HG03378 (cell line): ENCODE measurements around the gene GPER1.
A peak's percentile ranks its signal among the peaks of the same experiment; 100 is the strongest.

ENCODE experiments used
- ATAC-seq: cut with Tn5 transposase; IDR thresholded peaks from one replicate; pipeline ENCODE4 v1.9.1; 2021; ENCODE audit warnings: mild to moderate bottlenecking, moderate library complexity; ENCODE audit not compliant: unreplicated experiment

The GPER1 gene

DNA sequence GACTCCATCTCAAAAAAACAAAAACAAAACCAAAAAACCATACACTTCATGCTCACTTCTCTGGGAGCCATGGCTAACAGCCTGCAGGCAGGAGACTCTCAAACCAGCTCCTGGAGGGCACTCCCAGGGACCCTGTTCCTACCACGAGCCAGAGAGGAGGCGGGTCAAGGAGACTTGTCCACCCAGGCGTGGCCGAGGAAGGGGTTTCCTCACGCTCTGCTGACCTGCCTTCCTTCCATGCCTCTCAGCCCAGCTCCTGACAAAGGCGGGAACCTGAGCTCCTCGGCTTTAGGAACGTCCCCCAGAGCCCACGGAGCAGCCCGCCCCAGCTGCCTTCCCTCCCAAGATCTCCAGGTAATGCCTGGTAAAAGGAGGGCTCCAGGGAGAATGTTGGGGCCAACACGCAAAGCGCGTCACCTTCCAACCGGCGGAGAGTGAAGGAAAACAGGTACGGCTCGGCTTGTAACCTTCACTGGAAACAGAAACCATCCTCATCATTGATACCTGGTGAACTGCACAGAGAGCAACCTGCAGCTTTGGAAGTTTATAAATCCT, 34.0 kb upstream of the GPER1 start:
- ATAC-seq: no peak

DNA sequence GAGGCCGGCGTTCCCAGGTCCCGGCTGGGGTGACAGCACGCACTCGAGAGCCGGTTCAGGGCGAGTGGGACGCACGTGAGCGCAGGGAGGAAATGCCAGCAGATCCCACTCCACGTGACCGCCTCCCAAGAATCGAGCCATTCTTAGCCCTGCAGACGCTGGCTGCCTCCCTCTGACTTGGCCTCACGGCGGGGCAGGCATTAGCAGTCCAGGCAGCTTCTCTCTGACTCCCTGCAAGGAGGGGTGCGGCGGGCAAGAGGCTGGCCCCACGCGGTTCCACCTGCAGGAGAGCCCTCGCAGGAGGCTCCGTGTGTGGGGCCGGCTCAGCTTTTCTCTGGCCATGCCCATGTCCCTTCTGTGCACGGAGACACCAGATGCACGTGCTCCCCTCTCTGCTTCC, 33.5 kb upstream of the GPER1 start:
- ATAC-seq: no peak

DNA sequence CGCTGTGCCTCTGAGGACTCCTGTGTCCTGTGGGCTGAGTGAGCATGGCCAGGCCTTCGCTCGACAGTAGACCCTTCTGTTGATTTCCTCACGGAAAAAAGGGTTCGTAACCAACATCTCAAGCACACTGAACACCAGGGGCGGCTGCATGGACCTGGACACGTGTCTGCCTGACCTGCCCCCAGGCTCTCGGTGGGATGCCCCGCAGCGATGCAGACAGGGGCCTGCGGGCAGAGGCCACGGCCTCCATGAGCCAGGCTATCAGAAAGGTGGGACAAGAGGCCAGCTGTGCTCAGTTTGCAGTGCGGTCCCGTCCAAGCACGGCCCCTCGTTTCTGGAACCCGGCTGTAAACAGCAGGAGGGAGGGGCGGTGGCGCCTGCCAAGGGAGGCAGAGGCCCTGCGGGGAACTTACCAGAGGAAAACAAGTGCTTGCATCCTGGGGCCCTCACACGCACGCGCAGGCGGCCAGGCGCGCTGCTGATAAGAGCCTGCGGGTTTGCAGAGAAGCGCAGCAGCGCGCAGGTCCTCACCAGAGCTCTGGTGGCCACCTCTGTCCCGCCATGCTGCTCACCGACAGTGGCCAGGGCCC, 33.0 kb upstream of the GPER1 start:
- no peak for ATAC-seq

DNA sequence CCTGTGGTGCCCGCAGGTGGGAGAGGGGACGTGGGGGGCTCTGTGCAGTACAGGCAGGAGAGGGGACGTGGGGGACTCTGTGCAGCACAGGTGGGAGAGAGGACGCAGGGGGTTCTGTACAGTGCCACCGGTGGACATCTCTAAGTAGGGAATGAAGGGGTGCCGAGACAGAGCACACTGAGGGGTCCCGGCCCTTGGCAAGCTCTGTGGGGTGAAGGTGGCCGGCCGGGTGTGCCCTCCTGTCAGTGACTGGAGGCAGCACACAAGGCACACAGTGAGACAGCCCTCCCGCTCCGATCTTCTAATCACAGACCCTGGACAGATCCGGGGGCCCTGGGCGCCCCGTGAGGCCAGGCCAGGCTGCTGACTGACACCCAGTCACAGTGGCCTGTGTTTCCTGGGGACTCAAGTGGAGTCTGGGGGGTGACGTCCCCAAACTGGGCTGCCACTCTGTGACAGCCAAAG, 32.4 kb upstream of the GPER1 start:
- no peak for ATAC-seq

DNA sequence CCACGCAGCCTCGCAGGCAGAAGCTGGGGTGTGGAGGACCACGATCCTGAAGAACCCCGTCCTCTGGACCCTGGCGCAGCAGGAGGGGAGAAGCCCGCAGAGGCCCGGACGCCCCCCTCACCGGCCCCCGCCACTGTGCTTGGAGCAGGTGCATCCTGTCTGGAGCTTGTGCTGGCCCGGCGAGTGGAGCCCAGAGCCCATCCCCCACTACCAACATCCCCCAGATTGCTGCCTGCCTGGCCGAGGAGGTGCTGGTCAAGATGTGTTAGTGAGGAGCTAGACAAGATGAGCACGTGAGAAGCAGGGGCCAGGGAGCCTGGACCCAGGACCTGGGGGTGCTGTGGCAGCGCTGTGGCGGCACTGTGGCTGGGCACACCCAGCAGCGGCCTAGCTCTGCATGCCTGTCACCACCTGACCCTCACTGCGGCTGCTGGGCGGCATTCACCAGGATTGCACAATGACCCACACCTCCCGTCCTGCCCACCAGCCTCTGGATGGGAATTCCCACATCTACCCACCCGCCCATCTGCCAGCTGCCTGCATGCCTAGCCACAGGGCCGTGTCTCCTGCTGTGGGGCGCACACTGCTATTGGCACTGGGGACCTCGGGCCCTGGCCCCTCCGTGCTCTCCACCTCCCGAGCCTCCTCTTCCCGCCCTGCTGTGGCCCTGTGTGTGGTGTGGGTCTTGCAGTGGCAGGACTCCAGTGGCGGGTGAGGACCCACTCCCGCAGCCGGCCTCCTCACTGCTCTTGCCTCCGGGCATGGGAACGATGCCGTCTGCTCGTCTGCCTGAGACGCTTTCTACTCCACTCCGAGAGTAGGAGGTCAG, 31.7 kb upstream of the GPER1 start:
- ATAC-seq: no peak

DNA sequence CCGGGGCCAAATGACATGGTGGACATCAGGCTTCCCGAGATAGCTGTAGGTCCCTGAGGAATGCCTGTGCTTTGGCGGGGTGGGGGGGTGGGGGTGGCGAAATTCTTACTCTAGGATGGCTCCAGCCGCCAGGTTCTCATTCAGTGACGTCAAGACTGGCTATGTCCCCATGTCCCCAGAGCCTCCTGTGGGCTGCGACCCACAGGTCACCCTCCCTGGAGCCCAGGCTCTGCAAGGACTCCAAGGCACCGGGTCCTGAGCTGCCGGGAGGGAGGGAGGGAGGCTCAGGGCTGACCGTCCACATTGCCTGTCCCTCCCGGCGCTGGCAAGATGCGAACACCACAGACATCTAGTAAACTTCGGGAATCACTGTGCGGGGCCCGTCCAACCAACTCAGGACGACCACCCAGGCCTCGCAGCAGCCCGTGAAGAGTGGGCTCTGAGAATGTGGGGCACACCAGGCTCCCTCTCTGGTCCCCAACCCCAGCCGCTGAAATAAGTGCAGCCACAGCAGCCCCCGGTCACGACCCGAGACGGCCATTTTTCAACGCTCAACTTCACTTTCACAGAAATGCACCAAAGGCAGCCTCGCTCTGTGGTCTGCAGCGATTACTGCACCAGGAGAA, 31.0 kb upstream of the GPER1 start:
- ATAC-seq: no peak

DNA sequence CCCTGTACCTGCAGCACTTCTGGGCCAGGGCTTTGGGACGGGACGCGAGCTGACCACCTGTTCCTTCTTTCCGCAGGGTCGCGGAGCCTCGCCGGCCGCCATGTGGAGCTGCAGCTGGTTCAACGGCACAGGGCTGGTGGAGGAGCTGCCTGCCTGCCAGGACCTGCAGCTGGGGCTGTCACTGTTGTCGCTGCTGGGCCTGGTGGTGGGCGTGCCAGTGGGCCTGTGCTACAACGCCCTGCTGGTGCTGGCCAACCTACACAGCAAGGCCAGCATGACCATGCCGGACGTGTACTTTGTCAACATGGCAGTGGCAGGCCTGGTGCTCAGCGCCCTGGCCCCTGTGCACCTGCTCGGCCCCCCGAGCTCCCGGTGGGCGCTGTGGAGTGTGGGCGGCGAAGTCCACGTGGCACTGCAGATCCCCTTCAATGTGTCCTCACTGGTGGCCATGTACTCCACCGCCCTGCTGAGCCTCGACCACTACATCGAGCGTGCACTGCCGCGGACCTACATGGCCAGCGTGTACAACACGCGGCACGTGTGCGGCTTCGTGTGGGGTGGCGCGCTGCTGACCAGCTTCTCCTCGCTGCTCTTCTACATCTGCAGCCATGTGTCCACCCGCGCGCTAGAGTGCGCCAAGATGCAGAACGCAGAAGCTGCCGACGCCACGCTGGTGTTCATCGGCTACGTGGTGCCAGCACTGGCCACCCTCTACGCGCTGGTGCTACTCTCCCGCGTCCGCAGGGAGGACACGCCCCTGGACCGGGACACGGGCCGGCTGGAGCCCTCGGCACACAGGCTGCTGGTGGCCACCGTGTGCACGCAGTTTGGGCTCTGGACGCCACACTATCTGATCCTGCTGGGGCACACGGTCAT, 30.3 kb upstream of the GPER1 start:
- no peak for ATAC-seq

DNA sequence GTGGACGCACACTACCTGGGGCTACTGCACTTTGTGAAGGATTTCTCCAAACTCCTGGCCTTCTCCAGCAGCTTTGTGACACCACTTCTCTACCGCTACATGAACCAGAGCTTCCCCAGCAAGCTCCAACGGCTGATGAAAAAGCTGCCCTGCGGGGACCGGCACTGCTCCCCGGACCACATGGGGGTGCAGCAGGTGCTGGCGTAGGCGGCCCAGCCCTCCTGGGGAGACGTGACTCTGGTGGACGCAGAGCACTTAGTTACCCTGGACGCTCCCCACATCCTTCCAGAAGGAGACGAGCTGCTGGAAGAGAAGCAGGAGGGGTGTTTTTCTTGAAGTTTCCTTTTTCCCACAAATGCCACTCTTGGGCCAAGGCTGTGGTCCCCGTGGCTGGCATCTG, 29.6 kb upstream of the GPER1 start:
- ATAC-seq: no peak

DNA sequence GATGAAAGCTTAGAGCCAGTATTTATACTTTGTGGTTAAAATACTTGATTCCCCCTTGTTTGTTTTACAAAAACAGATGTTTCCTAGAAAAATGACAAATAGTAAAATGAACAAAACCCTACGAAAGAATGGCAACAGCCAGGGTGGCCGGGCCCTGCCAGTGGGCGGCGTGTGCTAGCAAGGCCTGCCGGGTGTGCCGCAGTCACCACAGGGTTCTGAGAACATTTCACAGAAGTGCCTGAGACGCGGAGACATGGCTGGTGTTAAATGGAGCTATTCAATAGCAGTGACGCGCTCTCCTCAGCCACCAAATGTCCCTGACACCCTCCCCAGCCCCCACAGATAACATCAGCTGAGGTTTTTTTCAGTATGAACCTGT, 29.1 kb upstream of the GPER1 start:
- ATAC-seq: no peak

DNA sequence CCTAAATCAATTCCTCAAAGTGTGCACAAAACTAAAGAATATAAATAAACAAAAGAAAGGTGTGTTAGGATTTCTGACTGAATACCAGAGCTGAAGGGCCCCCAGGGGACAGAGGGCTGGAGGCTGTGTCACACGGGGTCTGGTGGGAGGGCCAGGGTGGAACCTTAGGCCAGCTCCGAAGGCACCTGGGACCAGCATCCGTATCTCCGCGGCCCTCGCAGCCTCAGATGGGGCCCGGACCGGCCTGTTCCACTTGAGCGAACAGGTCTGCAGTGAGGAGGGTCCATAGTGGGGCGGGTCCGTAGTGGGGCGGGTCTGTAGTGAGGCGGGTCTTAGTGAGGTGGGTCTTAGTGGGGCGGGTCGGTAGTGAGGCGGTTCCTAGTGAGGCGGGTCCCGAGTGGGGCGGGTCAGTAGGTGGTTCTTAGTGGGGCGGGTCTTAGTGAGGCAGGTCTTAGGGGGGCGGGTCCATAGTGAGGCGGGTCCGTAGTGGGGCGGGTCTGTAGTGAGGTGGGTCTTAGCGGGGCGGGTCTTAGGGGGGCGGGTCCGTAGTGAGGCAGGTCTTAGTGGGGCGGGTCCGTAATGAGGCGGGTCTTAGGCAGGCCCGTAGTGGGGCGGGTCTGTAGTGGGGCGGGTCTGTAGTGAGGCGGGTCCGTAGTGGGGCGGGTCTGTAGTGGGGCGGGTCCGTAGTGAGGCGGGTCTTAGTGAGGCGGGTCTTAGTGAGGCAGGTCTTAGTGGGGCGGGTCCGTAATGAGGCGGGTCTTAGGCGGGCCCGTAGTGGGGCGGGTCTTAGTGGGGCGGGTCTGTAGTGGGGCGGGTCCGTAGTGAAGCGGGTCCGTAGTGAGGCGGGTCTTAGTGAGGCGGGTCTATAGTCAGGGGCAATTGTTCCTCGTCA, 28.5 kb upstream of the GPER1 start:
- ATAC-seq: no peak

DNA sequence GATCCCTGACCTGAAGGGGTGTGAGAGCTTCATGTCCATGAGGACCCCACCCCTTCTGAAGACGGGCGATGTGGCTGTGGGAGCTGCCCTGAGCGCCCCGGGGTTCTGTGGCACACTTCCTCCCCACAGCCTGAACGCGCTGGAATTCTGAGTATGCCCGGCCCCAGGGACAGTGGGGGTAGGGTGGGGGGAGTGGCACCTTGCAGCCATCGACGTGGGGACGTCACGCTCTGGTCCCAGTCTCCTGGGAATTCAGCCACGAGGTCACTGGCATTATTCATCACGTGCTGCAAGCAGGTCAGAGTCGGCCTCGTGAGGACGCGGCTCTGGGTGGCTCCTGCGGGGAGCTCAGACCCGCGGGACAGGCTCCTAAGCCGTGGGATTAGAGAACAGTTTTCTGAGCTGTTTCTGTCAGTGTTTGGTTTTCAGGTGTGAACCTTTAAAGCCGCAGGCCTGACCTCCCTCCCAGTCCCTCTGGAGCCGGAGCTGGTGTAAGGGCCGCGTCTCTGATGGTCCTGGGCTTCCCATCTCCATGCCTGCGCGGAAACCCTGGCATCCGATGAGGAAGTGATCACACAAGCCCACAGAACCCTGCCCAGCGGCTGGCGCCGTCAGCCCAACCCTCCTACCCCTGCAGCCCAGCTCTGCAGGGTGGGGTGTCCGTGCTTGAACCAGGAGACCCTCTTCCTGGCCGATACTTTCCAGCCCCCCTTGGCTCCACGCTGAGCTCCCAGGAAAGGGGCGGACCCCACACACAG, 27.4 kb upstream of the GPER1 start:
- ATAC-seq: no peak

DNA sequence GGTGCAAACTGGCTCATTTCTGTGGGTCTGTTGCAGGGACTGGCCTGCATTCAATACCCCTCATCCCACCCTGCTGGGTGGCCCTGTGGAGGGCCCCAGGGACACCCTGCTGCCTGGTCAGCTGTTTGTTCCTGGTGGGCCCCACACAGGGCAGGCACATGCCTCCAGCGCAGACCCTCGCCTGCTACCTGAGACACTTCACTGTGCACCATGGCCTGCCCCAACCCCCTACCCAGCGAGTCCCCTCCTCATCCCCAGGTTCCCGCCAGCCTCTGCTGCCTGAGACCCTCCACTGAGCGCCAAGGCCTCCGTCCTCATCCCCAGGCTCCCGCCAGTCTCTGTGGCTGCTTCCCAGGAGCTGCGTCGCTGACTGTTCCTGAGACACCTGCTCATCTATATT, 26.7 kb upstream of the GPER1 start:
- ATAC-seq: no peak

DNA sequence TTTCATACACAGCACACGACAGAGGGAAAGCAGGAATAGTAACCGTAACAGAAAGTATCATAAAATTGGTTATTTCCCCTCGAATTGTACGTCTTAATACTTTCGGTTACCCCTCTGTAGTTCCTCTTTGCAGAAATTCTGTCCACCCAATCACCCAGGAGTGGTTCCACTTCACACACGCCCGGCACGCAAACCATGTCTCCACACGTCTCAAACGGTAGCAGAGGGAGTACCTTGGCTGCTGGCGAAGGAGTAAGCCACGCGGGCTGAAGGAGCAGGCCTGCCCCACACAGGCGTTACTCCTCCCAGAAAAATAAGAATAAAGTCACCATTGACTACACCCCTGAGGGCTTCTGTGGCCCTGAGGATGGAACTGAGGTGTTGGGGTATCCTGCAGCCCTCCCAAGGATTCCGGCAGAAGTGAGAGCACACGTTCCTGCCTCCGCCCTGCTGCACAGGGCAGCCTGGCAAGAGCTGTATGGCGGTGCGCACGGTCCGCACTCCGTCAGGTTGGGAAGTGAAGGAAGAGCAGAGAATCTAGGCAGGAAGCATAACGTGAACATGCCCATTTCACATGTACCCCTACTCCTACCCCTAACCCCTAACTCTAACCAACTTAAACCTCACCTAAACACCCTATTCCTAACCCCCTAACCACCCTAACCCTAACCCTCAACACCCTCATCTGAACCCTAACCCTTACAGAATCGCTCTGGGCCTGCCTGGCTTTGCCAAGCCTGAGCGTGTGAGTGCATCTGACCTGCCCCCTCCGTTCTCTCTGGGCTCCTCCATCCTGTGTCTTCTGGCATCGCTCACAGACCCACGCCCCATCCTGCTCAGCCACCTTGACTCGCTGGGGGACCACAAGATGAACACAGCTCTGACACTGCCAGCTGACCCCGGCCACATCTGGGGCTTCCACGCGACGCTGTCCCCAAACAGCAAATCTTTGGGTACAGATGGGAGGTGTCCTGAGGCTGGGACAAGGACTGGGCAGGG, 25.3 kb upstream of the GPER1 start:
- ATAC-seq: peak; percentile 70

DNA sequence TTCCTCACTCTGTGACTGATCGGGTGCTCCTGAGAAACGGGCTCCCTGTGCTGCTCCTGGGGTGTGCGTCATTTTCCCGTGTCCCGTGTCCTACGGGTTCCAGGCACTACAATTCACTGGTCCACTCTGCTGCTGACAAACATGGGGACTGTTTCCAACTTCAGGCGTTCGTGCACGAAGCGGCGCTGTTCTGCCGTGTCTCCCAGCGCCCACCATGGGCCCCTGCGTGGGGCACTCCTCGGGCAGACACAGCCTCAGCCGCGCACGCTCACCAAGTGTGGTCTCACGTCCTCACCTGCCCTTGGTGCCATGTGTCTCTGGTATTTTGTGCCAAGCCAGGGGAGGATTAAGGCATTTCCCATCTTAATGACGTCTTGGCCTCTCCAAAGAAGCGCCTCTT, 24.6 kb upstream of the GPER1 start:
- no peak for ATAC-seq

DNA sequence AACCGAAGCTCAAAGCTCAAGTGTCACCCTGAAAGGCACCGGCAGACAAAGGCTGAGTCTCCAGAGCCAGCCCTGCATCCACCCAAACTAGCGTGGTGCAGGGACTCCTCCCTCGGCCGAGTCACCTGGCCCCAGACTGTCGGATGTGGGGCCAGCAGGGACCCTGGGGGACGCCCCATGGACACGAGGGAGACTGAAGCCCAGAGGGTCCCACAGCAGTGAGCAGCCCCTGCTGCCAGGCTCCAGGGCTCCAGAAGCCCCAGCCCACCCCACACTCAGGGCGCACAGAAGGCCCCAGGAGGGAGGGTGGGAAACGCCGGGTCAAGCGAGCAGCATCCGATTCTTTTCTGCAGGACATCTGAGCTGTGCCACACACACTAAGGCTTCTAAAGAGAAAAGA, 23.3 kb upstream of the GPER1 start:
- ATAC-seq: no peak

DNA sequence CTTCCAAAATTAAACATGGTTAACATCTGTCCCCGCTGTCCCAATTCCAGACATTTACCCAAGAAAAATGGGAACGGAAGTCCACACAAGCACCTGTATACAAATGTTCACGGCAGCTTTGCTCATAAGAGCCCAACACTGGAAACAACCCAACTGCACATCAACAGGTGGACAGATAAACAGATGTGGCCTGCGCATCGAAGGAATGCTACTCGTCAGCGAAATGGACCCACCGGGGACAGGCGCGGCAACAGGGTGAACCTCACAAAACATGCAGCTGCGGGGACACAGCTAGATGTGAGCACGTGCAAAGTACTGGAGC, 22.7 kb upstream of the GPER1 start:
- ATAC-seq: no peak

DNA sequence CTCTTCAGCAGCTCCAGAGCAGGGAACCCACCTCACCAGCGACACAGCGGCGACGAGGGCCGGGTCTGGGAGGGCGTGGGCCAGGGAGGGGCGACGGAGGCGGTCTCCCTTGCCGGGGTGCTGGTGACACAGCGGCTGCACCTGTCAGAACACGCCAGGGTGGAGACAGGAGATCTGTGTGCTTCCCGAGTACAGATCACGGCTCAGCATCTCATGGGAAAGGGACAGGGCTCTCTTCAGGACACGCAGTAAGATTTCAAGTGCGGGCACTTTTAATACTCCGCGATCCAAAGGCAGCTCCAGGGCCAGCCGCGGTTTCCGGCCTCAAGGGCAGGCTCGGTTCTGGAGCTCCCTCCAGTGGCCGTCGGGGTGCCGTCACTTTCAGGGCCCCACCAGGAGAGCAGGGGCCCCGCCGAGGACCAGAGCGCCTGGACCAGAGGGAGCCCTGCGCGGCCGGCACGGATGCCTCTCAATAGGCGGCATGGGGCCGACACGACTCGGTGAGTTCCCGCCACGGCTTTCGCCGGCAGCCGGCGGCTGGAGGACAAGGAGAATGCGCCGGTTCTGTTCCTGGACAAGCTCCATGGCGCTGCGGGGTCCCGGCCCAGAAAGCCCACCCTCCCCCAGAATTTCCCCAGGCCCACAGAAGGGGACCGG, 22.2 kb upstream of the GPER1 start:
- ATAC-seq: no peak

DNA sequence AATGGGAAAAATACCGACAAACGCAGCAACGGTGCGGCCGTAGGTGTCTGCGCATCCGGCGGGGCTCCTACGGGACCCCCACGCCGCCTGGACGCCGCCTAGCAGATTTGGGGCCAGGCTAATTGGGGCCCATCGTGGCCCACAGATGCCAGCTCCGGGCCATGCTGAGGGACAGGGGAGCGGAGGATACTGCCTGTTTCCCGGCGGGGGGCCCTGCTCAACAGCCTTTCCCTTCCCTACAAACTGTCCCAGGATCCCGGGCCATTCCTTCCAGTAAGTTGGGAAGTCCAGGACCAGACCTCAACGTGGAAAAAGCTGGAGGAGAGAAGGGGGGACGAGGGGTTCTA, 21.7 kb upstream of the GPER1 start:
- no peak for ATAC-seq
